DMS53 treated with DMSO at 0.1 percent for 48 hours (cell line): ENCODE data around the gene RAMP1.
"Not testable (repeated sequence)": the region's sequence is repeated elsewhere in the genome, so short reads cannot be mapped to it uniquely, and the experiment has no call there.

Source experiments
- DNase-seq: peaks from one replicate; lab custom pipeline; 2025; ENCODE audit not compliant: unreplicated experiment; lab: John Stamatoyannopoulos, UW

RAMP1 gene

GRCh38 chr2:237863102-237863511 is 3.7 kb downstream of the RAMP1 start:
- no peak for DNase-seq

DNA sequence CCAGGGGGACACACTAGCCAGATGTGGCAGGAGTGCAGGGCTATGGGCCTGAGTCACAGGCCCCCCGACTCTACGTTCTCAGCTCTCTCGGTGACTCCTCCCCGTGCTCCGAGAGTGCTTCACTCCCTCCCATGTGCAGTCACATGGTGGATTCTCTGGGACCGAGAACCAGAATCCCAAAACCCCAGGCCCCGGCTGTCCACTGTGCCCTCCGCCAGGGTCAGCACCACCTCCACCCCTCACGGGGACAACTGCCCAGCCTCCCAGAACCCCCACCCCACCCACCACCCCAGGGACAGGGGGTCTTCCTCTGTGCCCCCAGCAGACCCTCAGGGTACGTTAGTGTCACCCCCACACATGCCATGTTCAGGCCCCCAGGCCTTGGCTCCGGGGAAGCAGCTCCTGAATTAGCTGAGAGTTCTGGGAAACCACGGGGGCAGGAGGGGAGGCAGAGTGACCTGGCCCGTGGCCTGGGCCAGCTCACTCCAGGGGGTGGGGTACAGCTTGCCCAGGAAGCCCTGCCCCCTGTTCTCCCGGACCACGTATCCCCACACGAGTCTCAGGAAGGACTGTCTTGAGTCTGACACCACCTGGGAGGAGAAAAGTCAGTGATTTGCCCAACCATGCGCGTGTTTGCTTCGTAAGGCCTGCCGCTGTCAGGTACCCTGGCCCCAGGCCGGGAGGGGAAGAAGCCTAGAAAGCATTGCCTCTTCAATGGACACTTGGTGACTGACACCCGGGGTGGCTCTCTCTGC is 4.4 kb downstream of the RAMP1 start:
- DNase-seq, result no peak

- no peak for DNase-seq
Observed at GRCh38 chr2:237864444-237864931, 5.1 kb downstream of the RAMP1 start.

- DNase-seq, result no peak
Observed at GRCh38 chr2:237864940-237865622, 5.7 kb downstream of the RAMP1 start.

- DNase-seq, result no peak
Observed at GRCh38 chr2:237865623-237866041, 6.2 kb downstream of the RAMP1 start.

DNA sequence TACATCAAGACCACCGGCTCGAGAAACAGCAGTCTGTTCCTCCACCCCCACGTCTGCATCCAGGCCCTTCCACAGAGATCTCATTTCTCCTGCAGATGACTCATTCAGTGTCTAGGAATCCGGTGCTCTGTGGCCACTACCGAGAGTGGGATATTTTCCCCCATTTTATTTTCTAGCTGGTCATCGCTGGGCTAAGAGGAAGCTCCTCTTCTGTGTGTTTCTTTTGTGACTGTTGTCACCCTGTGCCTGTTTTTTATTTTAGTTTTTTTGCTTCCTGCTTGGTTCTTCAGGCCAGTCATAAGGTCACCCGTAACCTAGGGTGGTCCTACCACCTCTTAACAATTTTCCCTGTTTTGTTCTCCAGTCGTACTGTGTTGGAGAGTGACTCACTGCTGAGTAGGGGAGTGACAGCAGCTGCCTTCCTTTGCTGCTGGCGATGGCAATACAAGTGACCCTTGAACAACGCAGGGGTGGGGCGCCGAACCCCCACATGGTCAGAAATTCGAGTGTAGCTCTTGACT is 6.7 kb downstream of the RAMP1 start:
- no peak for DNase-seq

DNA sequence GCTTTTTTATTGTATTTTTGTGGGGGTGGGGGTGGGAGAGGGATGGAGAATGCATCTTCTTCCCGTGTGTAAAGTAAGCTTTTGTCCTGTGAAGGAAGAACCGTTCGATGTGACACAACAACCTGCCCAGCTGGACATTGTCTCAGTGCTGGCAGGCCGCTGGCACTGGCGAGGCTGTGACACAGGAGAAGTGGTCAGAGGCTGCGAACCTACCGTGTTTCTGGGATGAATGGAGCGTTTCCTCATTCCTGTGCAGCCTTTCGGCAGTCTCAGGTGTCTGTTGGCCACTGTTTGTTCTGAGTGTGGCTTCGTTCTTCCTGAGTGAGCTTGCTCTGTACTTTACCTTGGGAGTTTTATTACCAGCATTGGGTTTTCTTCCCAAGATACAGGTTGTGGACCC is 8.0 kb downstream of the RAMP1 start:
- DNase-seq, result no peak

GRCh38 chr2:237868074-237868473 is 8.7 kb downstream of the RAMP1 start:
- not testable (repeated sequence) for DNase-seq

DNA sequence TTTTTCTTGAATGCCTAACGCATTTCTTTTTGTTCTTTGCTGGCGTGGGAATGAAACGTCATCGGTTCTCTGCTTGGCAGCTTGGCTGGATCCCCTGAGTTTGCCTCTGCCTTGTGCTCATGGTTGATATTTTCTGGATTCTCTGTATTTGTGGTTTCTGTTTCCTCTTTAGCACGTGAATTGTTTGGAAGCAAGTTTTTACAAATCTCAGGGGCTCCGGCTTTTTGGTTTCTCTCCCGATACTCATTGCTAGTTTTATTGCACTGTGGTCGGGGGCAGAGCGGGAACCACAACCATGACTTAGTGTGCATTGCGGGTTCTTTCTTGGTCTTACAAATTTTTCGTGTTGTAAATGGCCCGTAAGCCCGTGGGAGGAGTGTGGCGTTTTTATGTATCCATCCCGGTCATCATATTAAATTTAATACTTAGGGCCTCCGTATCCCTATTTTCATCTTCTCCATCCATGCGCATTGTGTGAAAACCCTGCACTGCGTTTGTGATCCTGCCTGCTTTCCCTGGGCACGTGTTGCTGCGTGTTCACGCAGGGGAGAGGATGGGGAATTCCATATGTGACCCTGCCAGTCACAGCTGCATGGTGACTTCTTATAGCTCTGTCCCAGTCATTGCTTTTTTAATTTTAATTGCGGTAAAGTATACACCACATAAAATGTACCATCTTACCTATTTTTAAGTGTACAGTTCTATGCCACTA is 9.4 kb downstream of the RAMP1 start:
- DNase-seq, result no peak

DNA sequence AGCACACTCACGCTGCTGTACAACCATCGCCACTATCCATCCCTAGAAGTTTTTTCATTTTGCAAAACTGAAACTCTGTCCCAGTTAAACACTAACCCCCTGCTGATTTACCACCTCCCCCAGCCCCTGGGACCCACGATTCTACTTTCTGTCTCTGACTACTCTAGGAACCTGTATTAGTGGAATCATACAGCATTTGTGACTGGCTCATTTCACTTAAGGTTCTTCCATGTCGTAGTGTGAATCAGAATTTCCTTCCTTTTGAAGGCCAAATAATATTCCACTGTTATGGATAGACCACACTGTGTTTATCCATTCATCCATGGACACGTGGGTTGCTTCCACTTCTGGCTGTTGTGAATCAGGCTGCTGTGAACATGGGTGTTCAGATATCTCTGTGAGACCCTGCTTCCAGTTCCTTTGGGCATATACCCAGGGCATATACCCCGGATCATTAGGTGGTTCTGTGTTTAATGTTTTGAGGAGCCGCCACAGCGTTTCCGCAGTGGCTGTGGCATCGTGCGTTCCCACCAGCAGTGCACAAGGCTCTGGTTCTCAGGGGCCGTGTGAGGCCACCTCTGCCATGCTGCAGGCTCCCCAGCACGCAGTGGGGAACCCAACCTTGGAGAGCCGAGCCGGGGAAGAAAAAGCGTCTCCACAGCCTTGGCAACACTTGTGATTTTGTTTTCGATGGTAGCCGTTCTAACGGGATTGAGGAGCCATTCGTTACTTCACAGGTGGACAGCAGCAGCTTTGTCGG is 10.1 kb downstream of the RAMP1 start:
- DNase-seq, result no peak

DNA sequence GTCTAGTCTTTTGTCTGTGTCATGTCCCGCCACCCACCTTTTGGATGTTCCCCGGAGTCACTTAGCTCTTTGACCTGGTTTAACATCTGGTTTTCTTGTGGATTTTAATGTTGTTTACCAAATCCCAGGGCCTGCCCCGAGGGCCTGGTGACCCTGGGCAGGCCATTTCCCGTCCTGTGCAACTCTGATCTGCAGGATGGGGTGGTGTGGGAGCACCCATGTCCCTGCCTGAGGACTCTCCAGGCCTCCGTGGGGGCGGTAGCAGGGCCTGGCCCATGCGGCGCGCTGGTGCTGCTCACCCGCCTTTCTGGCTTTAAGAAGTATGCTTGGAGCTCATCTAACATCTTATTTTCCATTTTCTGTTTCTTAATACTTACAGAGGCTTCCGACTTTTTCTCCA is 10.7 kb downstream of the RAMP1 start:
- no peak for DNase-seq

DNA sequence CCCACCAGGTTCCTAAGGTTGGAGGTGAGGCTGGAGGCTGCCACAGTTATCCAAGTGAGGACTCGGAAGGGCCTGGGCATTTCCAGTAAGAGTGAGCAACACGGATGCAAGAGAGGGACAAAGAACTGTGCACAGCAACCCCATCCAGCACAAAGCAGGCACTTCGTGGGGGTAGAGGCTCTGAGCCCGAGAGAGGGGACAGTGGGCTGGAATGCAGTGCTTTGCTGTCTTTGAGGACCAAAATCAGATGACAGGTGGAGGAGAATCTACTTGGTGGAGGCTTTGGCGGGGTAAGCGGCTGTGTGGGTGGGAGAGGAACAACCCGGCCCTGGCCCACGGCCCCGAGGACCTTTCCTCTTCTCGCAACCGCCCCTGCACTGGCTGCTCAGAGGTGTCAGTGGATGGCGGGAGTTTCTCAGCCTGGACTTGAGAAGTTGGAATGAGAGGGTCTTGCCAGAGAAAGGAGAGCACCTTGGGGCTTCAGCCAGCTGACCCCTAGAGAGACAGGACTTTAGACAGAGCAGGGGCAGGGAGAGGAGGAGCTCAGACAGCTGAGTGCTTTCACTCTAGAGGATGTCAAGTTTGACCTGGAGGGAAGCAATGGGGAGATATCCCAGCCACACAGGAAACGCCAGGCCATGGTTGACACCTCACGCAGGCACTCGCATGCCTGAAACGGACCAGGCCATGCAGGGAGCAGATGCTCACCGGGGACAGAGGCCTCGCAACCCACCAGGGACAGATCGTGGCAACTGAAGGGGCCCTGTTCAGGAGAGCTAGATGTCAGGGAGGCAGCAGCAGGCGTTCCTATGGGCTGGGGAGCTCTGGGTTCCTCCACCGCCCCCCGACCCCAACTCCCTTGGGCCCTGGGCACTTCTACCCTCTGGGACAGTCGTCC is 11.6 kb downstream of the RAMP1 start:
- DNase-seq, result no peak

- no peak for DNase-seq
Observed at GRCh38 chr2:237872178-237872887, 12.9 kb downstream of the RAMP1 start.

DNA sequence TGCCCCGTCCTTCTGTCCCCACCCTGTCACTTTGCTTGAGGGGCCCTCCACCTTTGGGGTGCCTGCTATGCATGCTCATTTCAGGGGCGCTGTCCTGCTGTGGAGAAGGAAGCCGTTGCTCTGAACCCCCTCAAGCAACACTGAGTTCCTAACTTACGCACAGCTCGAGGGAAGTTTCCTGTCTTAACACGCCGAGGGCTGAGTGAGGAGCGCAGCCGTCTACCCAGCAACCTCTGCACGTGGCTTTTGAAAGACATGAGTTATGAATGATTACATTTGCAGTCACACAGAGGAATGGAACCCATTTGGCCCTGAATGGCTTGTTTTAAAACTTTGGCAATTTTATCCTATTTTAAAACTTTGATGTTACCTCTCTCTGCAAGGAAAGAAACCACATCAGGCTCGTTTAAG is 14.0 kb downstream of the RAMP1 start:
- no peak for DNase-seq

DNA sequence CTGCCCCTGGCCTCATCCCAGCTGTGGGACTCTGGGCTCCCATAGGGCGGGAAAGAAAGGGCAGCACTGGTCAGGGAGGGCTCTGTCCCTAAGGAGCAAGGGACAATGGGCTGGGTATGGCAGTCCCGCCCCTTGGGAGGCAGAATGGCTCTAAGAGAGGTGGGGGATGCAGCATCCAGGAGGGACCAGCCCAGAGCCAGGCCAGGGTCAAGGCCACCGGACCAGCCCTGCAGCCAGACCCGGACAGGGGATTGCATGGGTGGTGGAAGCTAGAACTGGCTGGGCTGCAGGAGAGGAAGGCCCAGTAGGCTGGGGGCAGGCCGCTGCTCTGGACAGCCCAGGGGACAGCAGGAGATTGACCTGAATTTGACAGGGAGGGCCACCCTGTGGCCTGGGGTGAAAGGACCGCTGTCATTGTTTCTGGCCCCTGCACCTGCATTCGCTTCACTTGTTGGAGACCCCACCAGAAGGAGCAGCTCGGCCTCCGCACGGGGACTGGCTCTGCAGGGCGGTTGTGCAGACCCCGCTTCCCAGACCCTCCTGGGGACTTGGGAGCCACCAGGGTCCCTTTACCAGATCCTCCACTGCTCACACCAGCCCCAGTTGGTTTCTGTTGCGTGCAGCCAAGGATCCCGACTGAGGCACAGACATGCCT is 14.6 kb downstream of the RAMP1 start:
- DNase-seq, result no peak

- no peak for DNase-seq
Observed at GRCh38 chr2:237874585-237875161, 15.2 kb downstream of the RAMP1 start.

DNA sequence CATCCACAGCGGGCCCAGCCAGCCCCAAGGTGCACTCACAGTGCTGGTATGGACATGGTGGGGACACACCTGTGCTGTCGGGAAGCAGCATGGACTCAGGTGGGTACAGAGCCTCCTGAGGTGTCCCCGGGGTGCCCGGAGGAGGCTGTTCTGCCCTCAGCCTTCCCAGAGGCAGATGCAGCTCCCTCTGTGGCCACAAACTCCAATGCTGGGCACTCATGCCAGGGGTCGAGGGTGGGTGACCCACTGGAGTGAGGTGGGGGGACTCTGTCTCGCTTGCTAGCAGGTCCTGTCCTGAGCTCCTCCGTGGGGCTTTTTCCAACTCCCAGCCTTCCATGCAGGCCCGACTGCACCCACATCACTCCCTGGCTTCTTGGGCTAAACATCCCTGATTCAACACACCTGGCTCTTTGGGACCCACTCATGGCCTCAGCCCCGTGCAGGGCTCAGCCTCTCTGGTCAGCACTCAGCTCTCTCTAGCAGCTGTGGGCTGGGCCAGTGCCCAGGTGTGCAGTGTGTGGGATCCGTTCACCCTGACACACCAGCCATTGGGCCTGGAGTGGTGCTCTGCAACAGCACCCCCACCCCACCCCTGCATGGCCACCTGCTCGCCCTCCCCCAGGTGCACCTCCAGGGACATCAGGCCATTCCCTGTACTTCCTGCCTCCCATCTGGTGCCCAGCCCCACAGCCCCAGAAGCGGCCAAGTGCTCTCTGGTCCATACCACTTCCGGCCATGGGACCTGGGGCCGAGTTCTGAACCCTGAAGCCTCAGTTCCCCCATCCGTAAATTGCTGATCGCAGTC is 16.0 kb downstream of the RAMP1 start:
- no peak for DNase-seq
